GM12878 (cell line): ENCODE measurements around the gene CD164L2. TPM values are rescaled to one million over a fixed set of nuclear protein-coding genes. Genes with fewer than 3 reads are reported as not detected.

ENCODE experiments used
- ATAC-seq: fragments of 200-7000 bp; cut with Tn5 transposase; 3 replicates; pipeline ENCODE4 v1.9.1; 2020; ENCODE audit warnings: mild to moderate bottlenecking, moderate library complexity
- BruUV-seq: library from RNA; stranded (reverse); fragments of 400-500 nt; replicated peaks from 2 replicates; lab custom pipeline; 2021; lab: Mats Ljungman, UMichigan
- CTCF ChIA-PET: fragments of 300-600 bp; sonication (Branson Sonifier 250); formaldehyde crosslinking; extraction: SDS; loops from one replicate; lab custom pipeline; 2021; ENCODE audit warnings: inconsistent platforms; lab: Yijun Ruan, JAX
- POLR2A ChIA-PET: fragments of 350-600 bp; formaldehyde crosslinking; extraction: SDS; loops from one replicate; lab custom pipeline; 2021; ENCODE audit warnings: inconsistent platforms; lab: Charles Lee
- RAD21 ChIA-PET: fragments of 300-600 bp; sonication (Branson Sonifier 250); formaldehyde crosslinking; loops from one replicate; lab custom pipeline; 2023; ENCODE audit warnings: antibody characterized with exemption; ENCODE audit not compliant: unreplicated experiment; lab: Charles Lee
- SMC1A ChIA-PET: fragments of 300-600 bp; sonication (Branson Sonifier 250); formaldehyde crosslinking; loops from one replicate; lab custom pipeline; 2023; ENCODE audit not compliant: unreplicated experiment, uncharacterized antibody; lab: Charles Lee
- DNase-seq: peaks from one replicate; pipeline ENCODE4 v3.0.0-alpha.2; 2011; ENCODE audit warnings: low read depth, low spot score
- FAIRE-seq: peaks from 3 replicates; lab custom pipeline; 2011; peaks lifted over from hg19 to GRCh38; lab: Jason Lieb, UNC
- H2AFZ ChIP-seq: 2 replicates; pipeline ENCODE4 v1.6.0; 2011; ENCODE audit warnings: low read depth, low read length, control low read depth; ENCODE audit not compliant: control insufficient read depth
- H3K27ac ChIP-seq: 2 replicates; pipeline ENCODE4 v1.5.1; 2011; ENCODE audit warnings: control low read depth; ENCODE audit not compliant: control insufficient read depth, insufficient read depth
- H3K27me3 ChIP-seq, 2 experiments: replicated peaks in 1 of 2; 2 replicates each; pipeline versions ENCODE4 v1.6.0 to v1.6.1; 2011; ENCODE audit warnings: low read length in 1 of 2; ENCODE audit not compliant: control insufficient read depth in 2 of 2, insufficient read depth in 2 of 2
- H3K36me3 ChIP-seq, 2 experiments: 2 replicates each; pipeline ENCODE4 v1.5.1; 2011; ENCODE audit warnings: low read length in 1 of 2; ENCODE audit not compliant: control insufficient read depth in 2 of 2, insufficient read depth in 2 of 2
- H3K4me1 ChIP-seq: 2 replicates; pipeline ENCODE4 v1.6.1; 2011; ENCODE audit warnings: mild to moderate bottlenecking, low read length, moderate library complexity, mixed read lengths; ENCODE audit not compliant: control insufficient read depth, insufficient read depth
- H3K4me2 ChIP-seq: 2 replicates; pipeline ENCODE4 v1.6.0; 2011; ENCODE audit warnings: control low read depth; ENCODE audit not compliant: control insufficient read depth, insufficient read depth
- H3K4me3 ChIP-seq: fragments of 200-600 bp; sonication (generic); 2 replicates; pipeline ENCODE4 v1.5.1; 2016
- H3K79me2 ChIP-seq: 2 replicates; pipeline ENCODE4 v1.6.0; 2011; ENCODE audit warnings: low read length; ENCODE audit not compliant: control insufficient read depth, insufficient read depth
- H3K9ac ChIP-seq: 2 replicates; pipeline ENCODE4 v1.8.0; 2011; ENCODE audit warnings: low read length, control low read depth, mixed read lengths; ENCODE audit not compliant: control insufficient read depth, insufficient read depth
- H3K9me3 ChIP-seq: replicated peaks from 3 replicates; pipeline ENCODE4 v1.5.1; 2011; ENCODE audit warnings: mild to moderate bottlenecking, low read length; ENCODE audit not compliant: control insufficient read depth, insufficient read depth
- H4K20me1 ChIP-seq: 2 replicates; pipeline ENCODE4 v1.6.0; 2011; ENCODE audit not compliant: control insufficient read depth, insufficient read depth
- BCL11A ChIP-seq: IDR thresholded peaks from 2 replicates; pipeline ENCODE4 v1.6.1; 2011; ENCODE audit warnings: low read depth, low read length
- BRCA1 ChIP-seq: IDR thresholded peaks from 2 replicates; pipeline ENCODE4 v1.6.1; 2011; ENCODE audit warnings: low read depth, low read length, improper control_type of control experiment
- CEBPZ ChIP-seq: fragments of 150-350 bp; IDR thresholded peaks from 2 replicates; pipeline ENCODE4 v1.6.1; 2016; ENCODE audit warnings: low read depth, low read length
- CREM ChIP-seq: IDR thresholded peaks from 2 replicates; pipeline ENCODE4 v1.6.1; 2014; ENCODE audit warnings: antibody characterized with exemption, low read depth
- E4F1 ChIP-seq: fragments of 450-650 bp; IDR thresholded peaks from 2 replicates; pipeline ENCODE4 v1.6.1; 2018; ENCODE audit warnings: borderline replicate concordance, mild to moderate bottlenecking; ENCODE audit not compliant: partially characterized antibody
- EGR1 ChIP-seq, 2 experiments: IDR thresholded peaks; 1 replicate in 1 of 2; 2 replicates in 1 of 2; pipeline ENCODE4 v1.6.1; 2011 to 2012; ENCODE audit warnings: low read depth in 2 of 2, low read length in 2 of 2, borderline replicate concordance in 1 of 2, mild to moderate bottlenecking in 1 of 2, moderate library complexity in 1 of 2
- MTA2 ChIP-seq: fragments of 450-650 bp; IDR thresholded peaks from 2 replicates; pipeline ENCODE4 v1.6.1; 2016; ENCODE audit warnings: low read depth, mild to moderate bottlenecking, moderate library complexity
- NFIC ChIP-seq: IDR thresholded peaks from 2 replicates; pipeline ENCODE4 v1.6.1; 2012; ENCODE audit warnings: low read depth, mild to moderate bottlenecking, inconsistent platforms, low read length, moderate library complexity
- RB1 ChIP-seq: fragments of 450-650 bp; formaldehyde crosslinking; IDR thresholded peaks from 2 replicates; pipeline ENCODE4 v1.6.1; 2017; ENCODE audit warnings: mild to moderate bottlenecking, borderline replicate concordance
- SIX5 ChIP-seq: IDR thresholded peaks from 2 replicates; pipeline ENCODE4 v1.6.1; 2011; ENCODE audit warnings: mild to moderate bottlenecking, low read depth, low read length, moderate library complexity; ENCODE audit not compliant: severe bottlenecking
- TCF7 ChIP-seq: IDR thresholded peaks from 2 replicates; pipeline ENCODE4 v1.6.1; 2014; ENCODE audit warnings: antibody characterized with exemption, borderline replicate concordance
- YBX1 ChIP-seq: fragments of 450-650 bp; IDR thresholded peaks from 2 replicates; pipeline ENCODE4 v1.6.1; 2016; ENCODE audit warnings: antibody characterized with exemption
- ZNF207 ChIP-seq: fragments of 450-650 bp; IDR thresholded peaks from 2 replicates; pipeline ENCODE4 v1.6.1; 2014; ENCODE audit warnings: antibody characterized with exemption, mild to moderate bottlenecking, borderline replicate concordance
- WGBS: methylation state at CpG from one replicate; pipeline ENCODE4 v1.1.6; 2016; ENCODE audit warnings: low lambda C conversion rate; ENCODE audit not compliant: insufficient replicate concordance, insufficient coverage; ENCODE audit errors: missing lambda C conversion rate; 5-methylcytosine and 5-hydroxymethylcytosine counted together
- in situ Hi-C: fragments of 300-500 bp; cut with MboI; formaldehyde crosslinking; loops from 9 replicates; pipeline ENCODE4 v1.14.3; 2018; ENCODE audit warnings: mixed read lengths
- intact Hi-C: fragments of 100-400 bp; cut with micrococcal nuclease; formaldehyde crosslinking; loops from one replicate; pipeline ENCODE4 v1.14.2; 2022; ENCODE audit not compliant: unreplicated experiment
- polyA plus RNA-seq, 11 experiments: library from polyadenylated mRNA; depleted of rRNA in 4 of 11; unstranded in 6 of 11; stranded (reverse) in 5 of 11; fragments of >200 nt; fragmentation: Nextera tagmentation in 4 of 11; fragmentation: Illumina TruSeq in 1 of 11; extraction: Ambion mirVana in 4 of 11; extraction: Trizol in 1 of 11; gene quantifications; 1 replicate in 1 of 11; 2 replicates in 10 of 11; pipeline versions ENCODE4 v1.2.1 to v1.2.3, GENCODE V29; 2011 to 2016; ENCODE audit warnings: inconsistent platforms in 2 of 11, missing spikeins in 2 of 11, low read depth in 1 of 11
- total RNA-seq, 4 experiments: library from RNA; depleted of rRNA in 3 of 4; stranded (reverse); fragments of >200 nt in 3 of 4; fragmentation: Illumina TruSeq in 1 of 4; extraction: Trizol in 1 of 4; gene quantifications; 2 replicates each; pipeline versions ENCODE4 v1.2.1 to v1.2.3, GENCODE V29; 2013 to 2021

The CD164L2 gene
- total and polyA plus RNA-seq, 10 of the 15 experiments (the other 5 are each of a cell fraction or from before 2014, with no cell fraction given) = not detected

- TF ChIP-seq CEBPZ = no peak
Observed at GRCh38 chr1:27346357-27346756, 36.8 kb downstream of the CD164L2 start (continued).

GRCh38 chr1:27345272-27345671, 37.9 kb downstream of the CD164L2 start:
- TF ChIP-seq CREM = no peak
- no peak for TF ChIP-seq MTA2
- no peak for TF ChIP-seq NFIC
- TF ChIP-seq E4F1 = no peak
- no peak for TF ChIP-seq BRCA1
- TF ChIP-seq EGR1 (IDR thresholded peaks at IDR 0.05; ENCODE audit: borderline replicate concordance in 1 of 2, low read depth in 2 of 2, low read length in 2 of 2) = no peak
- no peak for TF ChIP-seq CEBPZ
- no peak for TF ChIP-seq SIX5
- TF ChIP-seq ZNF207 = no peak
- no peak for TF ChIP-seq TCF7
- TF ChIP-seq YBX1 = no peak
- no peak for TF ChIP-seq BCL11A
- no peak for TF ChIP-seq RB1
- Histone ChIP-seq H3K27me3 (no peaks in the 10 kb centered on the region), H3K36me3 (no peaks in the 10 kb centered on the region), H4K20me1 (no peaks in the 10 kb centered on the region), H2AFZ (no peak overlapping the region), H3K79me2 (peaks cover 5% of the 10 kb centered on the region), H3K4me1 (peaks cover 33% of the 10 kb centered on the region), H3K4me2 (no peak overlapping the region), H3K9me3 (no peaks in the 10 kb centered on the region), H3K27ac (no peak overlapping the region), H3K4me3 (no peak overlapping the region), H3K9ac (no peak overlapping the region)
- SMC1A ChIA-PET = interaction anchor here (1.2 to 1.6 kb wide), 3 partner anchors 12 to 45 kb away, joined by 3 to 4 read pairs (median 4); partner anchors contain the start of gene MAP3K6
- POLR2A ChIA-PET = interaction anchor here (0.7 kb wide), 1 partner anchor 120 kb away, joined by 4 read pairs; no protein-coding TSS in a partner anchor
- intact Hi-C loops (no loop called here), in situ Hi-C loops (no loop called here)
- FAIRE-seq (no peak), DNase-seq (no peak), ATAC-seq (no peak)
- 92% methylated on average over 12 of the region's 12 CpGs for WGBS
- RAD21 ChIA-PET = no interaction called here
- CTCF ChIA-PET = interaction anchor here (0.7 to 3.1 kb wide), 6 partner anchors 12 to 51 kb away, joined by 3 to 12 read pairs (median 6); partner anchors contain the start of gene MAP3K6
- BruUV-seq = no TSS peak
